ENCODE results near the gene GRAP2.
"Not testable (repeated sequence)": the region's sequence is repeated elsewhere in the genome, so short reads cannot be mapped to it uniquely, and the experiment has no call there.

GRAP2 gene

DNA sequence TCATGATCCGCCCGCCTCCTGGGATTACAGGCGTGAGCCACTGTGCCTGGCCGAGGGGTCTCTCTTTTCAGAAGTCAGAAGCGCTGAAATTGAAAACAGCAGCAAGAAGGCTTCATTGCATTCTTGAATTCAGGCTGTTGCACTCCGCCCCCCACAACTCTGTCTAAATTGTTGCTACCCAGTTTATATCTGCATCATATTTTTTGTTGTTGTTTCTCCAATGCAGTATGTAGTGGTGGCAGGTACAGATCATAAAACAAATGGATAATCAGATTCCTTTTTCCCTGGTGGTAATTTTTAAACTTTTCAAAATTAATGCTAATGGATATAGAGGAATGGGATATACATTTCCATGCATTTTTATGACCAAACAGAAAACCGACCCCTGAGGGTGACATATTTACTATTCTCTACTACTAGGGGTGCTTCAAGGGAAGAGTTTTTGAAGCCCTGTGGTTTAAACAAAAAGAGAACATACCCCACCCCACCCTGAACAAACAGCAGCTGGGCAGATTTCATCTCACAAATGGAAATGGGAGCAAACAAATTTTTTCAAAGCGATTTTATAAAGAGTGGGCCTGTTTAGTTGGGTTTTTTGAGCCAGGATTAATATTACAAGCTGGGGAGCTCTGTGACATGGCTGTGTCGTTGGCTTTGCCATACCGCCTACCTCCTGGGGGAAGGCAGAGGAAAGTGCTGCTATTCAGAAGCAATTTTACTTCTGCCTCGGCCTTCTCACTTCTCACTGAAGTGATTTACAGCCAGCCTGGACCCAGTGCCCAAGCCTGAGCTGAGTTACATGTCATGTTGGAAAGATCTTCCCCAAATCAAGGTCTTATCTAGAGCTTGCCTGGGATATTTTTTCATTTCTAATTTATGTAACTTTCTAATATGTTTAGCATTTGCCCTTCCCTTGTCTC lies 43.3 kb downstream of the GRAP2 start:
- no peak for DNase-seq (ENCODE audit: low read depth in 2 of 2)

GRCh38 chr22:39946126-39946502 lies 45.2 kb downstream of the GRAP2 start:
- DNase-seq (ENCODE audit: low read depth in 2 of 2), result no peak

DNA sequence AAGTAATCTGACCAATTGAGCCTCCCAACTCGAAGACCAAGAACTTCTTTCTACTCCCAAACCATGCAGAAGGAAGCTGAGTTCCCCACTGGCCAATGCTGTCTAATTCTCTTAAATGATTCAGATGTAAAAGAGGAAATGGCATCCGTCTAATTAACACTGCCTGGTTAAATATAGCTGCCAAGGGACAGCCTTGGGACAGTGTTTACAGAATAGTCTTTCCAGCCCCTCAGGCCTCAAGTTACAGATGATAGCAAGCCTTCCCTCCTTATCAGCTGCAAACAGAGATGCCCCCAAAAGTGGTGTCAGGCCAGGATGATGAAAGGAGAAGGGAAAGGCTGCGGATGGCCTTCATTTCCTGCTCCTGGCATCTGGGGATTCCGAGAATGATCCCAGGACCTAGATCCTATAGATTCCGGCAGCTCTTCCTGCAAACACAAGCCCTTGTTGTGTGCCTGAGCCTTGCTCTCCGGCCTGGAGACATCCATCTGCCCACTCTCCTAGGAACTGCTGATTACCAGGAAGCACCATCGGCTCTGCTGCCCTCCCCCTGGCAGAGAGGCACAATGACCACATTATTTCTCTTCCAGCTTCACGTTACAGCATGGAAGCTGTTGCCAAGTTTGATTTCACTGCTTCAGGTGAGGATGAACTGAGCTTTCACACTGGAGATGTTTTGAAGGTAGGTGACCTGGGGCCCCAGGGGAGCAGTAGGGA lies 45.8 kb downstream of the GRAP2 start:
- DNase-seq (ENCODE audit: low read depth in 2 of 2), result no peak

DNA sequence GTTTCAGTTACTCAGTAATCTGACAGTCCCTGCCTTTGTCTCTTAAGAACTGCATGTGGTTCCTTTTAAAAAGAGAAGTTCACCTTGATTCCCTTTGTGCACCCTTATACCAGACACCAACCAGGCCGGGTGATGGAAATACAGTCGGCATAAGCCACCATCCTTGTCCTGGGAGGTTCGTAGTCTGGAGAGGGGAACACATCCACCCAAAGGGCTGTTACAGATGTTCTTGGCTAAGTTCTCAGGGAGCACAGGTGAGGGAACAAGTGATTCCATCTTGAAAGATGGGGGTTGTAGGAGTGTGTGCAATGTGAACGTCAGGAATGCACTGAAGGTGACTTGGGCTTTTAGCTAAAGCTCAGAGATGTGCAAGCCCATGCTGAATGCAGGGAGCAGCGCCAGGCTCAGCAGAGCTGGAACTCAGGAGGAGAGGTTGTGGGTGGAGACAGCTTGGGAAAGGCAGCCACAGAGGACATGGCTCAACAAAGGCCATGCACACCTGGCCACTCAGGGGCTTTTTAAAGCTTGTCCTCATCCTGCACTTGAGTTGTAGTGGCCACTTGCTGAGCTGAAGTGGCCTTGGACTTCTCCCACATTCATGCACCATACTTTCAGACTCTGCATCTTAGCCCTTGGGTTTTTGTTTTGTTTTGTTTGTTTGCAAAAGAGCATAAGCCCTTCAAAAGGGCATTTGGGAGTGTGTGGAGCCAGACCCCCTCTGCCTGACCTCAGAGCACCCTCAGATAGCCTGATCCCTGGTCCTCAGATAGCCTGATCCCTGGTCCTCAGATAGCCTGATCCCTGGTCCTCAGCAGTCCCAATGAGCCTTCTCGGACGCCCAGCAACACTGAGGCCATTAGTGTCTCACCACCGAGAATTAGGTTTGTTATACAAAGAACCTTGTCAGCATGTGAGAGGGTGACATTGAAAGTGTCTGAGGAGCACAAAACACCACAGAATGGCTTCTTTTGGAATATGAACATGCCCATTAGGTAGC lies 46.6 kb downstream of the GRAP2 start:
- no peak for DNase-seq (ENCODE audit: low read depth in 2 of 2)

DNA sequence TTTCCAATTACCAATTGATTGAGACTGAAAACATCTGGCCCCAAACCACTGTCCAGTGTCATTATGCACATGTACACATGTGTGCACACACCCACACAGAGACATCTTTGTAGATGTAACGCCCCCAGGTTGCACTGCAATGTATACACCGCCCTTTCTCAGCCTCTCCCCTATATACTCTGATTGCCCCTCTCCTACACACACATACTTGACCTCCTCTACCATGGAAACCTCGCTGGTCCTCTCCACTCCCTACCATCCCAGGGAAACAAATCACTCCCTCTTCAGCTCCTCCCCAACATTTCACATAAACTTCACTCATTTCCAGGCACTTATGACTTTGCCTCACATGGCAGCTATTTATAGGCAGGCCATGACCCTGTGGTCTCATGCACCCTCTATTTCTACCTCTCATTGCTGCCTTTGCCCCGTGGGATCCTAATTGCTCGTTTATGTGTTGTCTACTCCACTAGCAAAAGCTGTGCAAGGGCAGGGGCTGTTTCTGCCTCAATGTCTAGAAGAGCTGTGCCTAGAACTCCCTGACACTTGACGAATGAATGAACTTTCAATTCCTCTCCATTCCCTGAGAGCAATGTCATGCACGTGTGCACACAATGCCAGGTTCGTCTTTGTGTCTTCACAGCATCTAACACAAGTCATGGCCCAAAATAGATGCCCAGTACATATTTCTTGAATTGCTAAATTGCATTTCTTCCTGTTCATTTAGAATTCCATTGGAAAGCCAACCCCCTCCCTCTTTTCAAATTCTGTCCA lies 49.3 kb downstream of the GRAP2 start:
- DNase-seq (ENCODE audit: low read depth in 2 of 2), result no peak

- not testable (repeated sequence) for DNase-seq (ENCODE audit: low read depth in 2 of 2)
Measured at GRCh38 chr22:39951603-39952293, 50.9 kb downstream of the GRAP2 start.

DNA sequence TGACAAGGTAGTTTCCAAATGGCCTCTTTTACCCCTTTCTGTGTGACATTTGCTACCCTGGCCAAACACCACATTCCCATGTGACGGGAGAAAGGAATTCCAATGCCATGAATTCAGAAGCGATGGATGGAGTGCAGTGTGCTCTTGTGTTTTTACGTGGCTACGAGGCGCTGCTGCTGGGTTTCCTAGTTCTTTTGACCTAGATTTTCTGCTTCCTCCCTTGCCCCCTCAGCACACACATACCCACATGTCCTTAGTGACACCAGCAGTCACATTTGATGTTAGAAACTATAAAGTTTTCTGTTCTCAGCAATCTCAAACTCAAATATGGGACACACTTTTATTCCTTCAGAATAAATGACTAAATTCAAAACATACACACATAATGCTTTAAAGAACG lies 51.5 kb downstream of the GRAP2 start:
- no peak for DNase-seq (ENCODE audit: low read depth in 2 of 2)

DNA sequence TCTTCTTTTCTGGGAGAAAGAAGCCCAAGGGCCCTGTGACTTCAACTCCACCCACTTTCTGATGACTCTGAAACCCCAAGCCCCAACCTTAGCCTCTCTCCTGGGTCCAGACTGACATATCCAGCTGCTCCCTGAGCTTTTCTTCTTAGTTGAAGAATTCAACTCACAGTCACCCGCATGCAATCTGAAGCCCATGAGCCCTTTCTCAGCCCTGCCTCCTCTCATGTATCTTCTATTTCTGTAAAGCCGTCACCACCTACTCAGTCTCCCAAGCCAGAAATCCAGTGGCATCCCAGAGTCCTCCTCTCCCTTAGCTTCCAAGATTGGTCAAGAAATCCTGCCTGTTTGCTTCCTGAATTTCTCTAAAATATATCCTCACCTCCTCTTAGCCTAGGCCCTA lies 52.2 kb downstream of the GRAP2 start:
- no peak for DNase-seq (ENCODE audit: low read depth in 2 of 2)

DNA sequence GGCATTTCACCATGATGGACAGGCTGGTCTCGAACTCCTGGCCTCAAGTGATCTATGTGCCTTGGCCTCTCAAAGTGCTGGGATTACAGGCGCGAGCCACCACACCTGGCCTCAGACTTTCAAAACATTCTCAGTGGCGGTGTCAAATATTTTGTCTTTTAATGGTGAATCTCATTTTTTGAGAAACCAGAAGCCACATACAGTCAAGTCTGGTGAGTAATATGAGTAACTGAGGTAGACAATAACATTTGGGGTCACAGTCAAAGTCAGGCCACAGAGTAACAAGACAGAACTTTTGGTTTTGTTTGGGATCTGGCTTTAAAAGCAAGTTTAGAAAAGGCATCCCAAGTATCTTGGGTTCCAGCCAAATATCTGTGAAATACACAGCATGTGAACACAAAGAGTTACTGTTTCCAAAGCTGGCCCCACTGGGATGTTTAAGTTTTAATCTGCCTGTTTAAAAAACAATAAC lies 53.7 kb downstream of the GRAP2 start:
- no peak for DNase-seq (ENCODE audit: low read depth in 2 of 2)

DNA sequence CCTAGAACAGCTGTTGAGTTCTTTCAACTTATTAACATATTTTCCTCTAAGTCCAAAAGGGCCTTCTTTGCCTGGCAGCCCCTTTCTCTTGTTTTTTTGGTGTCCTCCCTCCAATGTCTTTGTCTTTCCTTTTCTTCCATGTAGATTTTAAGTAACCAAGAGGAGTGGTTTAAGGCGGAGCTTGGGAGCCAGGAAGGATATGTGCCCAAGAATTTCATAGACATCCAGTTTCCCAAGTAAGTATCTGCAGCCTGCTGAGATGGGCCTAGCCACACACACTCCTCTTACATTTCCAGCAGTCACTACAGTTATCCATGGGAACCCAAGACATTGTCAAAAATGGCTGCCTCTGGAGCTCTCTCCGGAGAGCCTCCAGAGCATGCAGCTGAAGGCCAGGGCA lies 54.8 kb downstream of the GRAP2 start:
- DNase-seq (ENCODE audit: low read depth in 2 of 2), result no peak

- DNase-seq (ENCODE audit: low read depth in 2 of 2), result no peak
Measured at GRCh38 chr22:39956932-39957664, 56.2 kb downstream of the GRAP2 start.

- no peak for DNase-seq (ENCODE audit: low read depth in 2 of 2)
Measured at GRCh38 chr22:39958009-39958711, 57.3 kb downstream of the GRAP2 start.

GRCh38 chr22:39958949-39959639 lies 58.2 kb downstream of the GRAP2 start:
- DNase-seq (ENCODE audit: low read depth in 2 of 2), result no peak

DNA sequence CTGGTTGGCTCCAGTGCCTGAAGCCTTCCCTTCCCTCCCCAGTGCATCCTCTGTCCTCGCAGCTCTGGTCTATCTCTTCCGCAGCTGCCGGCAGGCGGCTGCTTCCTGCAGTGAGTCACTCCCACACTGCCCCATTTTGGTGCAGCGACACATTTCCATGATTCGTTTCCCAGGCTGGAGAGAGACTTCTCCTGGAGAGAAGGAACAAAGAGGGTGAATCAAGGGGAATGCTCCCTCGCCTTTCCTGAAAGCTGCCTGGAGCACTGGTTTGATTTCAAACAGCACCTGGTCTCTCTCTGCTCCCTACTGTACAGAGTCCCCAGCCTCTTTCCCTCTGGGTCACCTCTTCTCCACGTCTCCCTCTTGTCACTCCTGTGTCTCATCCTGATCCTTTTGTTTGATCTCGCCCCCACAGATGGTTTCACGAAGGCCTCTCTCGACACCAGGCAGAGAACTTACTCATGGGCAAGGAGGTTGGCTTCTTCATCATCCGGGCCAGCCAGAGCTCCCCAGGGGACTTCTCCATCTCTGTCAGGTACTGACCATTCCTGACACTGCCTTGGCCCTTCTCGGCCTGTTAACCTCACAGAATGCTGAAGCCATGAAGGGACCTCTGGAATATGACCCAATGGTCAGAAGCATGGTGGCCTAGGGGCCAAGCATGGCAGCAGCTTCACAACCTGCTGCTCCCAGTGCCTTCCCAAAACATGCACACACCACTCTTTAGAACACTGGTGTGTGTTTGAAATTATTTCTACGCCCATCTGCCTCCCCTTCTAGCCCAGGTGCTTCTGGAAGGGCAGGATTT lies 59.0 kb downstream of the GRAP2 start, which contains the start of gene TMA7B:
Gene TMA7B, plus strand, starts transcription at position 758 of the 808 bp plus-strand sequence. CDS start 3,978 bp downstream, outside the sequence.
- DNase-seq (ENCODE audit: low read depth in 2 of 2), result no peak

- peak; percentile 50 to 65 for DNase-seq (ENCODE audit: low read depth in 2 of 2)
Measured at GRCh38 chr22:39960791-39961746, 60.2 kb downstream of the GRAP2 start.

- no peak for DNase-seq (ENCODE audit: low read depth in 2 of 2)
Measured at GRCh38 chr22:39962071-39962470, 61.2 kb downstream of the GRAP2 start.

Measured in activated CD8-positive, alpha-beta memory T cell treated with anti-CD3 and anti-CD28 coated beads for 4 hours (primary cell).